ENCODE data around the gene AIG1.

AIG1 gene

GRCh38 chr6:143180826-143181225, 120.1 kb downstream of the AIG1 start:
- no peaks in the 10 kb centered on the region for H3K36me3 ChIP-seq (ENCODE audit: insufficient read depth)
- no peak overlapping the region for H3K4me2 ChIP-seq
- no peaks in the 10 kb centered on the region for H3K4me1 ChIP-seq (ENCODE audit: low read depth, poor library complexity, severe bottlenecking)
- no peaks in the 10 kb centered on the region for H3K27me3 ChIP-seq (ENCODE audit: insufficient read depth, low read depth)
- TF ChIP-seq CTCF (conservative IDR thresholded peaks at IDR 0.05; ENCODE audit: low read depth, low read length): no peak
- H3K27ac ChIP-seq: no peak overlapping the region
- H2AFZ ChIP-seq (ENCODE audit: low read depth): no peak overlapping the region
- H3K79me2 ChIP-seq (ENCODE audit: insufficient read depth, low read depth): no peaks in the 10 kb centered on the region
- H4K20me1 ChIP-seq (ENCODE audit: insufficient read depth): no peaks in the 10 kb centered on the region
- H3K9ac ChIP-seq: no peak overlapping the region
- no peak overlapping the region for H3K4me3 ChIP-seq (IDR thresholded peaks at IDR 0.05; ENCODE audit: insufficient read depth, low read depth, low read length)

GRCh38 chr6:143183666-143184065, 123.0 kb downstream of the AIG1 start:
- no peak for TF ChIP-seq CTCF (conservative IDR thresholded peaks at IDR 0.05; ENCODE audit: low read depth, low read length)
- Histone ChIP-seq H4K20me1 (ENCODE audit: insufficient read depth) (no peaks in the 10 kb centered on the region), H3K27ac (no peak overlapping the region), H3K79me2 (ENCODE audit: insufficient read depth, low read depth) (no peaks in the 10 kb centered on the region), H3K4me3 (IDR thresholded peaks at IDR 0.05; ENCODE audit: insufficient read depth, low read depth, low read length) (no peak overlapping the region), H3K27me3 (ENCODE audit: insufficient read depth, low read depth) (no peaks in the 10 kb centered on the region), H2AFZ (ENCODE audit: low read depth) (no peak overlapping the region), H3K4me1 (ENCODE audit: low read depth, poor library complexity, severe bottlenecking) (no peaks in the 10 kb centered on the region), H3K9ac (no peak overlapping the region), H3K4me2 (no peak overlapping the region), H3K36me3 (ENCODE audit: insufficient read depth) (no peaks in the 10 kb centered on the region)

- no peaks in the 10 kb centered on the region for H3K4me1 ChIP-seq (ENCODE audit: low read depth, poor library complexity, severe bottlenecking)
- H2AFZ ChIP-seq (ENCODE audit: low read depth): no peak overlapping the region
- H3K79me2 ChIP-seq (ENCODE audit: insufficient read depth, low read depth): no peaks in the 10 kb centered on the region
- no peak for TF ChIP-seq CTCF (conservative IDR thresholded peaks at IDR 0.05; ENCODE audit: low read depth, low read length)
- H4K20me1 ChIP-seq (ENCODE audit: insufficient read depth): no peaks in the 10 kb centered on the region
- H3K4me3 ChIP-seq (IDR thresholded peaks at IDR 0.05; ENCODE audit: insufficient read depth, low read depth, low read length): no peak overlapping the region
- H3K9ac ChIP-seq: no peak overlapping the region
- no peaks in the 10 kb centered on the region for H3K36me3 ChIP-seq (ENCODE audit: insufficient read depth)
- H3K27me3 ChIP-seq (ENCODE audit: insufficient read depth, low read depth): no peaks in the 10 kb centered on the region
- H3K4me2 ChIP-seq: no peak overlapping the region
- no peak overlapping the region for H3K27ac ChIP-seq
These were observed 124.6 kb downstream of the AIG1 start for GRCh38 chr6:143185288-143185687.

GRCh38 chr6:143187238-143187923, 126.7 kb downstream of the AIG1 start:
- Histone ChIP-seq H2AFZ (ENCODE audit: low read depth) (no peak overlapping the region), H3K4me2 (no peak overlapping the region), H3K4me1 (ENCODE audit: low read depth, poor library complexity, severe bottlenecking) (no peaks in the 10 kb centered on the region), H4K20me1 (ENCODE audit: insufficient read depth) (no peaks in the 10 kb centered on the region), H3K27me3 (ENCODE audit: insufficient read depth, low read depth) (no peaks in the 10 kb centered on the region), H3K9ac (no peak overlapping the region), H3K36me3 (ENCODE audit: insufficient read depth) (no peaks in the 10 kb centered on the region), H3K4me3 (IDR thresholded peaks at IDR 0.05; ENCODE audit: insufficient read depth, low read depth, low read length) (no peak overlapping the region), H3K79me2 (ENCODE audit: insufficient read depth, low read depth) (no peaks in the 10 kb centered on the region), H3K27ac (no peak overlapping the region)
- no peak for TF ChIP-seq CTCF (conservative IDR thresholded peaks at IDR 0.05; ENCODE audit: low read depth, low read length)
